C1 segment of cervical spinal cord (tissue), 14 donors: ENCODE measurements around the gene HTD2.
"Not testable (repeated sequence)": the region's sequence is repeated elsewhere in the genome, so short reads cannot be mapped to it uniquely, and the experiment has no call there.

ENCODE experiments used
- DNase-seq, 14 donors: peaks; one replicate each; lab custom pipeline; 2025; lab: John Stamatoyannopoulos, UW

The HTD2 gene

GRCh38 chr3:58305882-58306711 is at the start of gene HTD2, which contains the start of gene RPP14:
Gene HTD2, plus strand, starts transcription at chr3:58306520. Its CDS starts 11,094 bp downstream, at chr3:58317614.
Gene RPP14, plus strand, starts transcription at chr3:58306245. Its CDS starts 4,085 bp downstream, at chr3:58310330.
- DNase-seq, result peak; percentile 92 to 100 (median 98)

DNA sequence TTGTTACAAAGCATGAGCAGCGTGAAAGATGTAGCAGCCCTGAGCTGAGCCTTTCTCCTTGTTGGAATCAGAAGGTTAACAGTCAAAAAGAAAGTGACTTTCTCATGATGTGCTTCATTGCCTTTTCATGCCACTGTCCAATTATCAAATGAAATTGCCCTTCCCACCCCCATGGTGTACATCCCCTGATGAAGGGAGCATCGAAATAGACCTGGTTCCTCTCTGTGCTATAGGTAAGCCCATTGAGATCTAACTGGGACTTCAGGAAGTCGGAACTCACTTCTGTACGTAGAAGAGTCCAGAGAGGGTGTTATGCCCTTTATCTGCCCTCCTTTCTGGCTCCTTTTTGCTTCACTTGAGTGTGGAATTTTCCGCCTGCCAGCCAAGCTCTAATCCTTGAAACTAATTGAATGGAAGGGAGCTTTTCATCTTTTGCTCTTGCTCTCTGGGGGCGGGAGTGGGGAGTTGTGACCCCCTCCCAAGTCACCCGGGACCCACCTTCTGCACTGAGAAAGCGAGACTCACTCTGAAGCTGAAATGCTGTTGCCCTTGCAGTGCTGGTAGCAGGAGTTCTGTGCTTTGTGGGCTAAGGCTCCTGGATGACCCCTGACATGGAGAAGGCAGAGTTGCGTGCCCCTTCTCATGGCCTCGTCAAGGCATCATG is 47.8 kb upstream of the HTD2 start:
- no peak for DNase-seq

DNA sequence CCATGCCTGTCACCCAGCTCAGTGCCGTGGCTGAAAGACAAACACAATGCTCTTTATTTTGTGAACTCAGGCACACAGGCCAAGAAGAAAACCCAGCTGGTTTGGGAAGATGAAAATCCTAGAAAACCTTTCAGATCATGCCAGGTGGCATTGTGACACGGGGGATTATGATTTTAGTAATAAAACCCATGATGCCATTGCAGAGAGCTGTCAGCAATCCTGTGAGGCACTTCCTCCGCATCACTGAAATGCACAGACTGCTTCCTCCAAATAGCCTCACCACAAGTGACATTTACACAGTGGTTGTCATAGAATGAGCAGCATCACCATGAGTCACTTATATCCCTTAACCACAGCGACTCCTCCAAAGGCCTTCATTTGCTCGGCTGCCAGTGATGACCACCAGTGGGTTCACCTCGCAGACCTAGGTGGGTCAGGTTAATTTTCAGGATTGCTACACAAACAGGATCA is 46.0 kb upstream of the HTD2 start:
- peak in 5 of 14 donors; percentile 28 to 93 (median 34) for DNase-seq

DNA sequence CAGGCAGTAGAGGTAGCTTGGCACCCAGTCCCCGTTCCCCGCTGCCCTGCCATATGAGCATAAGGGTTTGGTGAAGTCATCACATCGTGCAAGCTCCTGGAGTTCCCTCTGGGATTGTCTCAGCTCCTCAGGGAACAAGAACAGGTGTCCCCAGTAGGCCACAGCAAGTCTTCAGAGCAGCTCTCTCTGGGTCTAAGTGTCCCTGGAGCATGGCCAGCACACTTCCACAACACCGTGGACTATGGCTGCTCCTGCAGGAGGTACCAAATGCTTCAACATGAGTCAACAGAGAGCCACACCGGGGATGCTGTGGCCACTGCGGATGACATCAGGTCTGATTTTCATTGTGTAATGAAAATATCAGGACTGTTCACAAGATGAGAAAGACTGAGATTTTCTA is 45.6 kb upstream of the HTD2 start:
- peak in 2 of 14 donors; percentile 35 to 93 for DNase-seq

DNA sequence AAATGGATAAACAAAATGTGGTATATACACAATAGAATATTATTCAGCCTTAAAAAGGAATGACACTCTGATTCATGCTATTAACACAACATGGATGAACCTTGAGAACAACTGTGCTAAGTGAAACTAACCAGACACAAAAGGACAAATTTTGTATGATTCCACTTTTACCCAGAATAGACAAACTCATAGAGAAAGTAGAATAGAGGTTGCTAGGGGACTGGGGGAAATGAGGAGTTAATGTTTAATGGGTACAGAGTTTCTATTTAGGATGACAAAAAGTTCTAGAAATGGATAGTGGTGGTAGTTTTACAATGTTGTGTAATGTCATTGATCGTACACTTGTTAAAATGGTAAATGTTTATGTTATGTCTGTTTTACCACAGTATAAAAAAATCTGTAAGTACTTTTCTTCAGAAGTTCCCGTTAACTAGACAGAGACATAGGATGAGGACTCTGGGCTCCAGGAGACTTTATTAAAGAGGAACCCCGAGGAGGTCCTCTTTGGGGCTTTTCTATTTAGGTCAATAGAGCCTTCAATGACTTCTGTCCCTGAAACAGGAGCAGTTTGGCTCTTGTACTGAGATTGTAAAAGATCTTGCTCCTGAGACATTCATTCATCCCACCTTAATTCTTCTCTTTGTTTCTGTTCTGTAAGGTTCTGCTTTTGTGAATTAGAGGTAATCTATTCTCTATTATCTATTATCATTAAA is 44.2 kb upstream of the HTD2 start:
- DNase-seq, result no peak

DNA sequence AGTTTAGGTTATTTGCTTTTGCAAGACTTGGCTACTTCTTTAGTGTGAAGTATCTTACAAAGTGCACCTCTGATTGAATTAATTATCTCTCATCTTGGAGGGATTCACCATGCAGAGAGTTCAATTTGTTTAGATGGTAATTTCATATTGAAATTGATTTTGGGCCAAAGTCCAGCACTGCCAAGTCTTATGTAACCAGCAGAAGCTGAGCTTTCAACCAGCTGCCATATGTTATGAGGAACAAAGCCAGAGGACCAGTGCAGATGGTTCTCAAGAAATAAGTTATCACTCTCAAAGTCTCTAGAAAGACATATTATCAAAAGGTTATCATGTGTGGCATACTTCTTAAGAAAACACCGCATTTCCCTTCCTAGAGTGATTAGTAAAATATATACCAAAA is 39.7 kb upstream of the HTD2 start:
- DNase-seq, result peak in 1 of 14 donors; percentile 76

DNA sequence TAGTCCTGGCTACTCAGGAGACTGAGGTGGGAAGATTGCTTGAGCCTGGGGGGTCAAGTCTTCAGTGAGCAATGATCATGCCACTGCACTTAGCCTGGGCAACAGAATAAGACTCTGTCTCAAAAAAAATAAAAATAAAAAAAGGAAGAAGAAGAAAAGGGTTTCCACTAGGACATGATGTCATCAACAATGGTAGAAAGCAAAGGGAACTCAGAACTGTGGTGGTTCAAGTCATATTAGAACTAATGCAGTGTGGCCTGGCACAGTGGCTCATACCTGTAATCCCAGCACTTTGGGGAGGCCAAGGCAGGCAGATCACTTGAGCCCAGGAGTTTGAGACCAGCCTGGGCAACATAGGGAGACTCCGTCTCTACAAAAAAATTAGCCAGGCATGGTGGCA is 38.8 kb upstream of the HTD2 start:
- DNase-seq, result not testable (repeated sequence)

GRCh38 chr3:58269356-58269755 is 37.0 kb upstream of the HTD2 start:
- no peak for DNase-seq

DNA sequence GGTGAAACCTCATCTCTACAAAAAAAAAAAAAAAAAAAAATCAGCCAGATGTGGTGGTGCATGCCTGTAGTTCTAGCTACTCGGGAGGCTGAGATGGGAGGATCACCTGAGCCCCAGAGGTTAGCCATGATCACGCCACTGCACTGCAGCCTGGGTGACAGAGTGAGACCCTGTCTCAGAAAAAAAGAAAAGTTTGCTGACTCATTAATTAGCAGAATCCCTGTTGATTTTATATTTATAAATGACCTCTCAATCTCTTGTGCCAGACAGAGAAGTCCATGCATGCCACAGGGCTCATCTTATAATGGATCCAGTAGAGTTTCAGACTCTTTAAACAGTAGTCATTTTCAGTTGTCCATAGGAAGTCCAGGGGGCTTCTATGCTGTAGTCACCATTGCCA is 35.8 kb upstream of the HTD2 start:
- no peak for DNase-seq

DNA sequence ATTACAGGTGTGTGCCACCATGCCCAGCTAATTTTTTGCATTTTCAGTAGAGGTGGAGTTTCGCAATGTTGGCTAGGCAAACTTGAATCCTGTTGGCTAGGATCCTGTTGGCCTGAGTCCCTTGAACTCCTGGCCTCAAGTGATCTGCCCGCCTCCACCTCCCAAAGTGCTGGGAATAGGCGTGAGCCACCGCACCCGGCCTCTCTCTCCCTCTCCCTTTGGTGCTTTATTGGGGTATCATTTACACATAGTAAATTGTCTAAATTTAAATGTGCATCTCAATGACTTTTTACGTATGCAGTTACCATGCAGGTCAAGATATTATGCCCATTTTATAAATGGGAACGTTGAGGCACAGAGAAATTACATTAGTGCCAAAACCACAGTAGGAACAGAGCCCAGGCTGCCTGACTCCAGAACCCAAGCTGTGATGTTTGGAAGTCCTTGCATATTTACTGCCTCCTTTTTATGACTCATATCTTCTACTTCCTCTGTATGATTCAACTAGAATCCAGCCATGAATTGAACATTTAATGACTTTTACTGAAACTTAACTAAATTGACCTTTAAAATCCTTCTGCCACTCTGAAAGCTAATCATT is 34.3 kb upstream of the HTD2 start:
- no peak for DNase-seq

DNA sequence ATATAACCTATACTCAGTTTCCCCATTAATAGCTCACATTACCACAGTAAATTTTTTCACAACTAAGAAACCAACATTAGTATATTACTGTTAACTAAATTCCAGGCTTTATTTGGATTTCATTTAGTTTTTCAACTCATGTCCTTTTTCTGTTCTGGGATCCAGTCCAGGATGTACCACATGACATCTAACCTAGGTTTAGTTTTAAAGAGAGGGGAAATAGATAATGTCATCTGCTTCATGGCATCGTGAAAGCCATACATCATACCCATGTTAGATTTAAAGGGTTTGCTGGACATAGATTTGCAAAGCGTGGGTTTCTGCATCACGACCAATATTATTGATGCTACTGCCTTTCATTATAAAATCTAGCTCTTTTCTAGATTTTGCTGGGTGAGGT is 33.4 kb upstream of the HTD2 start:
- DNase-seq, result no peak

- DNase-seq, result not testable (repeated sequence)
Observed at GRCh38 chr3:58273362-58273761, 33.0 kb upstream of the HTD2 start.

DNA sequence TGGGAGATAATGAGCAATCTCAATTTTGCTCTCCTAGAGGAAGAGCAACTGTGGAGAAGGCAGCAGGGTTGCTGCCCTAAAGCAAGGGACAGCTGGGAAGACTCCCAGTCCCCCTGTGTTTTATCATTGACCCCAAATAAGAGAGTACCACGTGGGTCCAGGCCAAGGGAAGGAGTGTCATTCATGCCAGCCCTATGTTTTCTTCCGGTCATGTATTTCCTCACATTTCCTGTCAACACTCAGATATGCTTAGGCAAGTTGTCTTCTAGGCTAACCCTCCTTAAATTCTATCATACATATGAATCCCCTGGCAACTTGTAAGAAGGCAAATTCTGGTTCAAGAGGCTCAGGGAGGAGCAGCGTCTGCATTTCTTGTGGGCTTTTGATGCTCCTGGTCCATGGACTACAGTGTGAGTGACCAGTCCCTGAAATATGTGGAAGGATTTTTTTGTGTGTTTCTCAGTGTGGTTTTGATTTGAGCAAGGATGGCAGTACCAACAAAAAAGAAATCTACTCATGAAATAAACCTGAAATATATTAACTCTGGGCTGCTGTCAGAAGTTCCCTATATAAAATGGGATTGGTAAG is 32.2 kb upstream of the HTD2 start:
- no peak for DNase-seq

- DNase-seq, result no peak
Observed at GRCh38 chr3:58281069-58281468, 25.3 kb upstream of the HTD2 start.

GRCh38 chr3:58285334-58285733 is 21.0 kb upstream of the HTD2 start:
- DNase-seq, result no peak

- peak in 12 of 14 donors; percentile 9 to 65 (median 50) for DNase-seq
Observed at GRCh38 chr3:58287354-58287753, 19.0 kb upstream of the HTD2 start.

- DNase-seq, result peak in 6 of 14 donors; percentile 15 to 82 (median 20)
Observed at GRCh38 chr3:58288011-58288728, 18.1 kb upstream of the HTD2 start.

DNA sequence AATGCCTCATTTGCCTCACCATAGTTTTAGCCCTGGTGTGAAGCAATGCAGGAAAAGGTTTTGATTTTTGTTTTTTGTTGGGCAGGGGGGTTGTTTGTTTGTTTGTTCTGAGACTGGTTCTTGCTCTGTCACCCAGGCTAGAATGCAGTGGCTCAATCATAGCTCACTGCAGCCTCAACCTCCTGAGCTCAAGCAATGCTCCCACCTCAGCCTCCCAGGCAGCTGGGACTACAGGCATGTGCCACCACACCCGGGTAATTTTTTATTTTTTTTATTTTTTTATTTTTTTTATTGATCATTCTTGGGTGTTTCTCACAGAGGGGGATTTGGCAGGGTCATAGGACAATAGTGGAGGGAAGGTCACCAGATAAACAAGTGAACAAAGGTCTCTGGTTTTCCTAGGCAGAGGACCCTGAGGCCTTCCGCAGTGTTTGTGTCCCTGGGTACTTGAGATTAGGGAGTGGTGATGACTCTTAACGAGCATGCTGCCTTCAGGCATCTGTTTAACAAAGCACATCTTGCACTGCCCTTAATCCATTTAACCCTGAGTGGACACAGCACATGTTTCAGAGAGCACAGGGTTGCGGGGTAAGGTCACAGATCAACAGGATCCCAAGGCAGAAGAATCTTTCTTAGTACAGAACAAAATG is 17.2 kb upstream of the HTD2 start:
- not testable (repeated sequence) for DNase-seq

DNA sequence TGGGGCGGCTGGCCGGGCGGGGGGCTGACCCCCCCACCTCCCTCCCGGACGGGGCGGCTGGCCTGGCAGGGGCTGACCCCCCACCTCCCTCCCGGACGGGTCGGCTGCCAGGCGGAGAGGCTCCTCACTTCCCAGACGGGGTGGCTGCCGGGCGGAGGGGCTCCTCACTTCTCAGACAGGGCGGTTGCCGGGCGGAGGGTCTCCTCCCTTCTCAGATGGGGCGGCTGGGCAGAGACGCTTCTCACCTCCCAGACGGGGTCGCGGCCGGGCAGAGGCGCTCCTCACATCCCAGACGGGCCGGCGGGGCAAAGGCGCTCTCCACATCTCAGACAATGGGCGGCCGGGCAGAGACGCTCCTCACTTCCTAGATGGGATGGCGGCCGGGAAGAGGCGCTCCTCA is 15.9 kb upstream of the HTD2 start:
- DNase-seq, result not testable (repeated sequence)
